ENCODE measurements around the gene PIP5KL1. TPM values are rescaled to one million over a fixed set of nuclear protein-coding genes. Genes with fewer than 3 reads are reported as not detected.

The PIP5KL1 gene
- polyA plus RNA-seq, 1 donor from 2014 or later: 3.4 TPM

GRCh38 chr9:127962278-127962677, 31.7 kb upstream of the PIP5KL1 start:
- no peaks in the 10 kb centered on the region for H3K27me3 ChIP-seq (ENCODE audit: insufficient read depth, low read depth, low read length)
- no peaks in the 10 kb centered on the region for H4K20me1 ChIP-seq (ENCODE audit: insufficient read depth)
- H3K36me3 ChIP-seq (ENCODE audit: insufficient read depth, low read length): no peaks in the 10 kb centered on the region
- H3K27ac ChIP-seq (ENCODE audit: low read length): no peak overlapping the region
- no peak overlapping the region for H3K4me2 ChIP-seq (ENCODE audit: low read length)
- no peak overlapping the region for H3K4me3 ChIP-seq (ENCODE audit: low read length)
- H2AFZ ChIP-seq (ENCODE audit: low read depth, low read length): no peak overlapping the region
- no peak for TF ChIP-seq SMC3 (conservative IDR thresholded peaks at IDR 0.05; ENCODE audit: poor library complexity)
- TF ChIP-seq REST (IDR thresholded peaks at IDR 0.05; ENCODE audit: borderline replicate concordance): no peak
- no peak for TF ChIP-seq RAD21 (conservative IDR thresholded peaks at IDR 0.05)
- TF ChIP-seq POLR2AphosphoS5 (IDR thresholded peaks at IDR 0.05): no peak
- no peak for TF ChIP-seq TAF1 (IDR thresholded peaks at IDR 0.05; ENCODE audit: low read depth)
- TF ChIP-seq CTCF (IDR thresholded peaks at IDR 0.05; ENCODE audit: poor library complexity, severe bottlenecking): no peak
- H3K9me3 ChIP-seq (ENCODE audit: low read length): no peaks in the 10 kb centered on the region
- H3K9ac ChIP-seq (ENCODE audit: low read length): no peak overlapping the region
- H3K79me2 ChIP-seq (replicated peaks; ENCODE audit: insufficient read depth, low read length): peaks cover 16% of the 10 kb centered on the region
- no peaks in the 10 kb centered on the region for H3F3A ChIP-seq (ENCODE audit: insufficient read depth, low read length, poor library complexity, severe bottlenecking)
- H3K9me2 ChIP-seq (ENCODE audit: insufficient read depth, low read length): no peaks in the 10 kb centered on the region

GRCh38 chr9:127961613-127962155, 31.1 kb upstream of the PIP5KL1 start:
- H2AFZ ChIP-seq (ENCODE audit: low read depth, low read length): no peak overlapping the region
- no peak overlapping the region for H3K27ac ChIP-seq (ENCODE audit: low read length)
- H3K9ac ChIP-seq (ENCODE audit: low read length): no peak overlapping the region
- H3K36me3 ChIP-seq (ENCODE audit: insufficient read depth, low read length): no peaks in the 10 kb centered on the region
- TF ChIP-seq EZH2 (IDR thresholded peaks at IDR 0.05; ENCODE audit: borderline replicate concordance, insufficient read depth, low read length, poor library complexity, severe bottlenecking): no peak
- no peak for TF ChIP-seq POLR2AphosphoS5 (IDR thresholded peaks at IDR 0.05)
- no peak for TF ChIP-seq CTCF (IDR thresholded peaks at IDR 0.05; ENCODE audit: poor library complexity, severe bottlenecking)
- TF ChIP-seq RAD21 (conservative IDR thresholded peaks at IDR 0.05): no peak
- TF ChIP-seq SMC3 (conservative IDR thresholded peaks at IDR 0.05; ENCODE audit: poor library complexity): no peak
- TF ChIP-seq TAF1 (IDR thresholded peaks at IDR 0.05; ENCODE audit: low read depth): no peak
- no peak for TF ChIP-seq MXI1 (conservative IDR thresholded peaks at IDR 0.05; ENCODE audit: poor library complexity, severe bottlenecking)
- TF ChIP-seq REST (IDR thresholded peaks at IDR 0.05; ENCODE audit: borderline replicate concordance): no peak
- no peak for TF ChIP-seq EP300 (conservative IDR thresholded peaks at IDR 0.05; ENCODE audit: poor library complexity, severe bottlenecking)
- H4K20me1 ChIP-seq (ENCODE audit: insufficient read depth): no peaks in the 10 kb centered on the region
- no peaks in the 10 kb centered on the region for H3F3A ChIP-seq (ENCODE audit: insufficient read depth, low read length, poor library complexity, severe bottlenecking)
- H3K9me3 ChIP-seq (ENCODE audit: low read length): no peaks in the 10 kb centered on the region
- no peaks in the 10 kb centered on the region for H3K27me3 ChIP-seq (ENCODE audit: insufficient read depth, low read depth, low read length)
- H3K9me2 ChIP-seq (ENCODE audit: insufficient read depth, low read length): no peaks in the 10 kb centered on the region
- no peak overlapping the region for H3K4me3 ChIP-seq (ENCODE audit: low read length)
- peaks cover 12% of the 10 kb centered on the region for H3K79me2 ChIP-seq (replicated peaks; ENCODE audit: insufficient read depth, low read length)
- no peak overlapping the region for H3K4me2 ChIP-seq (ENCODE audit: low read length)

Measured in neural cell (in vitro differentiated cells).